ENCODE results near the gene UBE2D4. TPM values are rescaled to one million over a fixed set of nuclear protein-coding genes. Genes with fewer than 3 reads are reported as not detected.

Gene UBE2D4
- total RNA-seq, 2 experiments from 2014 or later = 15.2 to 15.6 TPM

- ChIA-PET CTCF (interaction anchor here (0.7 kb wide), 1 partner anchor 126 kb away, joined by 3 read pairs; no protein-coding TSS in a partner anchor), POLR2A (interaction anchor here (1.1 kb wide), 1 partner anchor 21 kb away, joined by 6 read pairs; the partner anchor contains the start of gene UBE2D4)
Measured at GRCh38 chr7:43905209-43905946, 20.9 kb upstream of the UBE2D4 start.

GRCh38 chr7:43905956-43906330 lies 20.3 kb upstream of the UBE2D4 start:
- CTCF ChIA-PET = no interaction called here

DNA sequence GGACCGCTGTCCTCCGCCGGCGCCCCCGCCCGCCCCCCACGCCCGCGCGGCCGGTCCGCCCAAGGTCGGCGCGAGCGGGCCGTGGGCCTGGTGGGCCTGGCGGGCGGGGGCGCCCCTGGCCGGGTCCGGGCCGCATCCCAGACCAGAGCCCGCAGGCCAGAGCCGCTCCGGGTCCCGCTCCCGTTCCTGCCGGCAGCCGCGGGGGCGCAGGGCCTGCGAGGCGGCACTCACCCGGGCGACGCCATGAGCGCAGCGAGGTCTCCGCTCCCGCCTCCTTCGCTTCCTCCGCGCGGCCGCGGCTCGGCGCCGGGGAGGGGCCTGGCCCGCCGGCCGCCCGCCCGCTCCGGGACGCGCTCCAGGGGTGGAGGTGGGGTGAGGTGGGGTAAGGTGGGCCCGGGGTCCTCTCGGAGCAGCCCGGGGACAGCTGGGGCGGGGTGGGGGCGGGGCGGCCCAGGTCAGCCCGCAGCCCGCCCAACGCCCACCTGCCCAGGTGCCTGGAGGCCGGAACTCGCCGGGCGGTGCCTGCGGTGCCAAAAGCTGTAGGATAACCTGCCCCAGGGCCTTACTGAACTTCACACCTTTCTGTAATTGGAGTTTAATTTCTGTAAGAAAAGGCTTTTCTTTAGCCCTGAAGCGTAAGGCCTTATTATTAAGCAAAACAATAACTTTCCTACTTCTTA lies 19.8 kb upstream of the UBE2D4 start, which contains the start of gene URGCP:
Gene URGCP (minus strand): TSS at position 266 of the 680 bp plus-strand sequence. CDS start 21 bp downstream, at position 245.
- POLR2A ChIA-PET = no interaction called here

More at GRCh38 chr7:43905956-43906330, 20.3 kb upstream of the UBE2D4 start:
- POLR2A ChIA-PET = no interaction called here

DNA sequence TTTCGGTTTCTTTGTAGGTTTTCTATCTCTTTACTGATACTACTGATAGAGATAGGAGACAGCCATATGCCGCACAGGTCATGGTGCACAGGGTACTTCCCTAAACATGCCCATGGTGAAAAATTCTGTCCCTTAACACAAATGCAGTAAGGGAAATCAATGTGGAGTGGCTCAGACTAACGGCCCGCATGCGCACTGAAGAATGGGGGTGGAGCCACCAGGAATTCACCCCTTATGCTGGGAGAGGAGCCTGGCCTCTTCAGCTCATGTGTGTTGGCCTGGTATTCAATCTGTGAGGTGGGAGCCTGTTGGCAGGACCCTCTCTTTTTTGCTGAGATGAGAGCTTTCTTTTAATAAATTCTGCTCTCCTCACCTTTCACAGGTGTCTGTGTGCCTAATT lies 11.4 kb upstream of the UBE2D4 start:
- ChIA-PET CTCF (no interaction called here), POLR2A (no interaction called here)

More for the DNA sequence above, 19.8 kb upstream of the UBE2D4 start, which contains the start of gene URGCP:
- CTCF ChIA-PET = interaction anchor here (0.8 kb wide), 1 partner anchor 13 kb away, joined by 3 read pairs; no protein-coding TSS in a partner anchor

DNA sequence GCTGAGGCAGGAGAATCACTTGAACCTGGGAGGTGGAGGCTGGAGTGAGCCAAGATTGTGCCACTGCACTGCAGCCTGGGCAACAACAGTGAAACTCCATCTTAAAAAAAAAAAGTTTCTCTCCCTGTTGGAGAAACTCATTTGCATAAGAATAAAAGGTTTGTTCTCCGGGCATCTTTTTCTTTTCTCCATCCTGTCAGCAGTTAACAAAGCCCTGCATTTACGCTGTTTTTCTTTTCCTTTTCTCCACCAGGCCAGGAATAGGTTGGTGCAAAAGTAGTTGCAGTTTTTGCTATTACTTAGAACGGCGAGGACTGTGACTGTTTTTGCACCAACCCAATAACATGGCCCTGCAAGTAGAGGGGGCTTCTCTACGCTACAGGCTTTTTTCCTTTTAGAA lies 10.3 kb upstream of the UBE2D4 start:
- ChIA-PET POLR2A (no interaction called here), CTCF (no interaction called here)

GRCh38 chr7:43921423-43921822 lies 4.8 kb upstream of the UBE2D4 start:
- ChIA-PET CTCF (no interaction called here), POLR2A (no interaction called here)

GRCh38 chr7:43922726-43923125 lies 3.5 kb upstream of the UBE2D4 start:
- ChIA-PET CTCF (no interaction called here), POLR2A (no interaction called here)

DNA sequence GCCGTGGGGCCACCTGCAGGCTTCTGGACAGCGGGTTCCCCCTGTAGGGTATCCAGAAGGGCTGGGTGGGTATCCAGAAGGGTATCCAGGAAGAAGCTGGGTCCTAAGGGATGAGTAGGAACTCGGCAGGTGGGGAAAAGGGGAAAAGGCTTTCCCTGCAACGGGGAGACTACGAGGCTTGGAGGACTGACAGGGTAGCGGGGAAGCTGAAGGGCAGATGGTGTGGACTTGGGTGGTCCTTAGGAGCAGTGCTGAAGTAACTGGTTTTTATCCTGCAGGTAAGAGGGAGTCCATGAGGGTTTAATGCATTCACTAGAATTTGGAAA lies 525 bp downstream of the UBE2D4 start:
- CTCF ChIA-PET = no interaction called here
- POLR2A ChIA-PET = interaction anchor here (1.0 to 2.4 kb wide), 4 partner anchors 22 to 995 kb away, joined by 3 to 6 read pairs (median 4); partner anchors contain the start of genes MRPL32, MRPS24 and PSMA2

- ChIA-PET CTCF (no interaction called here), POLR2A (interaction anchor here (0.8 to 2.0 kb wide), 3 partner anchors 59 to 298 kb away, joined by 3 to 6 read pairs (median 5); partner anchors contain the start of gene MRPS24)
Measured at GRCh38 chr7:43927810-43928209, 1.6 kb downstream of the UBE2D4 start.

- ChIA-PET POLR2A (no interaction called here), CTCF (interaction anchor here (0.7 kb wide), 1 partner anchor 36 kb away, joined by 3 read pairs; no protein-coding TSS in a partner anchor)
Measured at GRCh38 chr7:43929529-43930457, 3.6 kb downstream of the UBE2D4 start.

GRCh38 chr7:43931346-43931745 lies 5.1 kb downstream of the UBE2D4 start:
- POLR2A ChIA-PET = no interaction called here
- CTCF ChIA-PET = no interaction called here

GRCh38 chr7:43933902-43934560 lies 7.8 kb downstream of the UBE2D4 start:
- POLR2A ChIA-PET = no interaction called here
- CTCF ChIA-PET = interaction anchor here (0.7 kb wide), 1 partner anchor 307 kb away, joined by 3 read pairs; no protein-coding TSS in a partner anchor

DNA sequence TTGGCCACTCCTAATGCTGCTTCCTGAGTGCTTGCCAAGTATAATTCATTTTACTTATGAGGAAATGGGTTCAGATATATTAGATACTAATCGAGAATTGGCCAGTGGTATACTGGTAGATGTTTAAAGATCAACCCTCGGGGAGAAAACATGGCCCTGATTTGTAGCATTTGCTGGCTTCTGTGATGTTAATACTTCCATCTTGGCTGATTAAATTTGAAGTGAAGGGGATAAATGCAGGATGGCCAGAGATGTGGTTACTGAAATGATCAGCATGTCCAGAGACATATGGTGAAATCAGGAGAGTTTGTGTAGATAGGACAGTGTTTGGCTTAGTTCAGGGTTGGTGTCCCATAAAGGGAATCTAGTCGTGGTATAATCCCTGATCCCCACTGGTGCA lies 11.2 kb downstream of the UBE2D4 start:
- POLR2A ChIA-PET = no interaction called here
- CTCF ChIA-PET = no interaction called here

DNA sequence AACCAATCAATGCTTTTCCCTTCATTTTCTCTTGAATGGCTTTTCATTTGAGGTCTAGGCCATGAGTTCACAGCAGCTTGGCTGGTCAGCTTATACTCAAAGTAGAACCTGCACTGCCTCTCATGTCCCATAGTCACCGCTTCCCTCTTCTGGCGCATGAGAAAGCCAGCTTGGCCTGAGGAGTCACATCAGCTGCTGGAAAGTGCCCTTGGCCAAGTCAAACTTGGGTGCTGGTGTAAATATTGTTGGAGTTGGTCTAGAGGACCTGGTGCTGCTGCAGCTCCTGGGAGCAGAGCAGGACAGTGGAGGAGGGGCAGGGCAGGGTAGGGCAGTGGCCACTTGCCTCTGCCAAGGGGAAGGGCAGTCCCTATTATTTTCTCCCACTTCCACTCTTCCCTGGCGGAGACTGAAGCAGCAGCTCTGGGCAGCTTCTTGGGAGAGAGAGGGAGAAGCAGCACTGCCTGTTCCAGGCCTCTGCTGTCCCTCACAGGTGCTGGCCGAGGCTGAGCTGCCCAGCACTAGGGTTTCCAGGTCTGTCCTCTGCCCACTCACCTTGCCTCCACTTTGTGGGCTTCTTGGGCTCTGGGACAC lies 12.8 kb downstream of the UBE2D4 start:
- POLR2A ChIA-PET = no interaction called here

DNA sequence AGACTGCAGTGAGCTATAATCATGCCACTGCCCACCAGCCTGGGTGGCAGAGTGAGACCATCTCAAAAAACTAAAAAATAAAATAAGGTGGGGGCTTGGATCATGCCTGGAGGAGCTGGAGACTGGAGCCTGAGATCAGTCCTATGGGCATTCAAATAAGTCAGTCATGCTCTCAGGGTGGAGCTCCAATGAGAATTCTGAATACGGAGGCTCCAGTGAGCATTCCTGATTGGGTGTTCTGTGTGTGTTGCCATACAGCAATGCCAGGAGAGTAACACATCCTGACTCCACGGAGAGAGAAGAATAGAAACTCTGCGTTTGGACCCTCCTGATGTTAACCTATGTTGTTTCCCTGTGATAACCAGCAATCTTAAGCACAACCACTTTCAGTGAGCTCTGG lies 16.0 kb downstream of the UBE2D4 start:
- ChIA-PET CTCF (no interaction called here), POLR2A (no interaction called here)

More for the DNA sequence above, 12.8 kb downstream of the UBE2D4 start:
- CTCF ChIA-PET = no interaction called here

DNA sequence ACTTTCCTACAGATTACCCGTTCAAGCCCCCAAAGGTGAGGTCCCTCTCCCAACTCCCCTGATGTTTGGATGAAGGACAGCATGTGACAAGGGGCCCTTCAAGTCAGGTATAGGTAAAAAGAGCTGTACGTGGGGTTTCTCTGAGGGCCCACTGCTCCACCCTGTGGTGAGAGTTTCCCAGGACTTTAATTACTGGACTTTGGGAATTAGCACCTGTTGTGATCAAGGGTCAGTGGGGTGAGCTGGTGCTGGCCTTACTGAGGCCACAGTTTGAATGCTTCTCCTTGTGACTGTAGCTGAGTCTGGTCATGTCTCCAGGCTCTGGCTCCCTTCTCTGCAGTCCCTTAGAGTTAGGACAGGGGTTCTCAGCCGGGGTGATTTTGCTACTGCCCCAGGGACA lies 16.8 kb downstream of the UBE2D4 start:
- POLR2A ChIA-PET = no interaction called here
- CTCF ChIA-PET = no interaction called here

GRCh38 chr7:43943417-43944187 lies 17.4 kb downstream of the UBE2D4 start:
- POLR2A ChIA-PET = no interaction called here

GRCh38 chr7:43944286-43944685 lies 18.1 kb downstream of the UBE2D4 start:
- ChIA-PET CTCF (interaction anchor here (1.0 kb wide), 1 partner anchor 9 kb away, joined by 3 read pairs; no protein-coding TSS in a partner anchor), POLR2A (no interaction called here)

More at GRCh38 chr7:43943417-43944187, 17.4 kb downstream of the UBE2D4 start:
- CTCF ChIA-PET = interaction anchor here (1.0 kb wide), 1 partner anchor 8 kb away, joined by 3 read pairs; no protein-coding TSS in a partner anchor

Data from activated CD8-positive, alpha-beta memory T cell treated with anti-CD3 and anti-CD28 coated beads for 36 hours (primary cell).